Measurements from ENCODE around the gene AAMP. TPM values are rescaled to one million over a fixed set of nuclear protein-coding genes. Genes with fewer than 3 reads are reported as not detected.

AAMP gene
- total RNA-seq, 1 donor from 2014 or later = 67.6 TPM

DNA sequence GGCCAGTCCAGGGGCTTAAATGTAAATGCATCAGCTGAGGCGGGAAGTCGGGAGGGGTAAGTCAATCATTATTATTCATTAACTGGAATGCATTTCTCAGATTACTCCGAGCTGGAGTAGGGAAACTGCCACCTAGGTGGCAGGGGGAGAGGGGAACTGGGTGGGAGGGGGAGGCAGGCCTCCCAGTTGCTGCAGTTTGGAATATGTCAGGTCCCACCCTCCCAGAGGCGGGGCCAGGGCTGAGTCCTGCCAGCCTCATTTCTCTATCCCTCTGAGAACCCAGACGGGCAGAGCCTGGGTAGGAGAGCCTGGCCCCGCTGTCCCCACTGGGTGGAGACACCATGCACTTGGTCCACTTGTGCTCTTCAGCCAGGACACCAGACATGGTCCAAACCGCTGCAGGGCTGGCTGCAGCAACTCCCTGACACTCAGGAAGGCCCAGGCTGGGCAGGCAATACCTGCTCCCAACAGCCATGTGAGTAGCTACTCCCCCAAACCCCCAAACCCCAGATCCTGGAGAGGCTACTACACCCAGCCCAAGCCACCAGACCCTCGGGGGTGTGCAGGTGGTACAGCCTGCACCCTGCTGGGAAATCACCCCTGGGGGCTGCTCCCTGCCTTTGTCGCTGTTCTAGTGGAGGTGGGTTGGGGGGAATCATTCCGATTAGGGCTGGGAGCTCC is 9.1 kb downstream of the AAMP start, which contains the start of gene GPBAR1:
Gene GPBAR1, plus strand, starts transcription at position 274 of the 681 bp plus-strand sequence. CDS start 1,710 bp downstream, outside the sequence.
- Mint-ChIP-seq H3K27me3 (ENCODE audit: unreplicated experiment) (peaks cover 10% of the 10 kb centered on the region), H3K36me3 (ENCODE audit: low read depth, unreplicated experiment) (peaks cover 12% of the 10 kb centered on the region), H3K4me1 (ENCODE audit: unreplicated experiment) (peaks cover 40% of the 10 kb centered on the region), H3K9me3 (ENCODE audit: unreplicated experiment) (no peaks in the 10 kb centered on the region), H3K4me3 (ENCODE audit: unreplicated experiment) (peak within 1 kb of the TSS; percentile 71), H3K27ac (ENCODE audit: unreplicated experiment) (peak within 1 kb of the TSS; percentile 85)
- TF ChIP-seq, protein P1, sequence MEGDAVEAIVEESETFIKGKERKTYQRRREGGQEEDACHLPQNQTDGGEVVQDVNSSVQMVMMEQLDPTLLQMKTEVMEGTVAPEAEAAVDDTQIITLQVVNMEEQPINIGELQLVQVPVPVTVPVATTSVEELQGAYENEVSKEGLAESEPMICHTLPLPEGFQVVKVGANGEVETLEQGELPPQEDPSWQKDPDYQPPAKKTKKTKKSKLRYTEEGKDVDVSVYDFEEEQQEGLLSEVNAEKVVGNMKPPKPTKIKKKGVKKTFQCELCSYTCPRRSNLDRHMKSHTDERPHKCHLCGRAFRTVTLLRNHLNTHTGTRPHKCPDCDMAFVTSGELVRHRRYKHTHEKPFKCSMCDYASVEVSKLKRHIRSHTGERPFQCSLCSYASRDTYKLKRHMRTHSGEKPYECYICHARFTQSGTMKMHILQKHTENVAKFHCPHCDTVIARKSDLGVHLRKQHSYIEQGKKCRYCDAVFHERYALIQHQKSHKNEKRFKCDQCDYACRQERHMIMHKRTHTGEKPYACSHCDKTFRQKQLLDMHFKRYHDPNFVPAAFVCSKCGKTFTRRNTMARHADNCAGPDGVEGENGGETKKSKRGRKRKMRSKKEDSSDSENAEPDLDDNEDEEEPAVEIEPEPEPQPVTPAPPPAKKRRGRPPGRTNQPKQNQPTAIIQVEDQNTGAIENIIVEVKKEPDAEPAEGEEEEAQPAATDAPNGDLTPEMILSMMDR (IDR thresholded peaks at IDR 0.05; ENCODE audit: unreplicated experiment) = no peak
- DNase-seq (ENCODE audit: low spot score) = no peak

DNA sequence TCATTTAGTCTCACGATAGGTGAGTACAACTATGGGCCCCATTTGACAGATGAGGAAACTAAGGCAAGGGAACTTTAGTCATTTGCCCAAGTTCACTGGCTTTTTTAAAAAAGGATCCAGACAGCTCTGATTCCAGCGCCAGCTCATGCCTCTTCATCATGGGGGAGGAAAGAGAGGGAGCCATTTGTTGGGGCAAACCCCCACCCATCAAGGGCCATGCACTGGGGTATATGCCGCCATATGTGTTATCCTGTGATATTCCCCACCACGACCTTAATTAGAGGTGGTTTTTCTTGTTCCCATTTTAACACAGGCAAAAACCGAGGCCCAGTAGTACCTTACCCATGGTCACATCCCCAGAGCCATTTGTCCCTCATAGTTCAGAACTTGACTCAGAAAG is 9.8 kb downstream of the AAMP start:
- Mint-ChIP-seq H3K27ac (ENCODE audit: unreplicated experiment) (no peak overlapping the region), H3K27me3 (ENCODE audit: unreplicated experiment) (peaks cover 7% of the 10 kb centered on the region), H3K36me3 (ENCODE audit: low read depth, unreplicated experiment) (peaks cover 11% of the 10 kb centered on the region), H3K9me3 (ENCODE audit: unreplicated experiment) (no peaks in the 10 kb centered on the region), H3K4me1 (ENCODE audit: unreplicated experiment) (peaks cover 43% of the 10 kb centered on the region), H3K4me3 (ENCODE audit: unreplicated experiment) (no peak overlapping the region)
- TF ChIP-seq, protein P1 (IDR thresholded peaks at IDR 0.05; ENCODE audit: unreplicated experiment) = no peak
- no peak for DNase-seq (ENCODE audit: low spot score)

GRCh38 chr2:218259099-218259961 is 10.6 kb downstream of the AAMP start:
- DNase-seq (ENCODE audit: low spot score) = no peak
- Mint-ChIP-seq H3K9me3 (ENCODE audit: unreplicated experiment) (no peaks in the 10 kb centered on the region), H3K27ac (ENCODE audit: unreplicated experiment) (peak overlapping the region; percentile 75), H3K27me3 (ENCODE audit: unreplicated experiment) (peaks cover 7% of the 10 kb centered on the region), H3K4me3 (ENCODE audit: unreplicated experiment) (peak overlapping the region; percentile 71), H3K4me1 (ENCODE audit: unreplicated experiment) (peaks cover 43% of the 10 kb centered on the region), H3K36me3 (ENCODE audit: low read depth, unreplicated experiment) (peaks cover 17% of the 10 kb centered on the region)
- TF ChIP-seq, protein P1 (IDR thresholded peaks at IDR 0.05; ENCODE audit: unreplicated experiment) = no peak

DNA sequence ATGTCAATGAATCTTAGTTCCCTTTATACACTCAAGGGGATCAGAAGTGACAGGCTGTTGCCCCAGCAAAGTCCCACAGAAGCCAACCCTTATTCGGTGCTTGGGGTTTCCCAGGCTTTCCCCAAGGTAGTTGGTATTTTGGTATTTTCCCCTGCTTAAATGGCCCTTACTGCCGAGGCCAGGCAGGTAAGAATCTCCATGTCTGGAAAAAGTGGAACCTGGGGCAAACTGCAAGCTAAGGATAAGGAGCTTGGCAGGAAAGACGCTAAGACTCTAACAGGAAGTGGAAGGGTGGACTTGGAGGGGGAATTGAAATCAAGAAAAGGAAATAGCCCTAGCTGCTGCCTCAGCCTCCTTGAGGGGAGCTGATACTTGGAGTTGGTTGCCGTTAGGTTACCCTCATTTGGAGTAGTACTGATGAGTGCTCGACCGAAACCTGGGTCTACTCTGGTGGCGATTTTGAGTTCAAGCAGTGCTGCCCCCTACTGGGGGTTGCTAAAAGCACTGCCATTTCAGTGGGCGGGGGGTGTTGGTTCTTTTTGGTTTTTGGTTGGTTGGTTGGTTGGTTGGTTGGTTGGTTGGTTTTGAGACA is 12.5 kb downstream of the AAMP start:
- no peaks in the 10 kb centered on the region for H3K9me3 Mint-ChIP-seq (ENCODE audit: unreplicated experiment)
- peak overlapping the region; percentile 80 for H3K27ac Mint-ChIP-seq (ENCODE audit: unreplicated experiment)
- peak; percentile 59 for DNase-seq (ENCODE audit: low spot score)
- H3K27me3 Mint-ChIP-seq (ENCODE audit: unreplicated experiment) = peaks cover 10% of the 10 kb centered on the region
- peaks cover 29% of the 10 kb centered on the region for H3K36me3 Mint-ChIP-seq (ENCODE audit: low read depth, unreplicated experiment)
- peak overlapping the region; percentile 38 for H3K4me3 Mint-ChIP-seq (ENCODE audit: unreplicated experiment)
- H3K4me1 Mint-ChIP-seq (ENCODE audit: unreplicated experiment) = peaks cover 43% of the 10 kb centered on the region
- TF ChIP-seq, protein P1 (IDR thresholded peaks at IDR 0.05; ENCODE audit: unreplicated experiment) = peak; percentile 77

Data from endothelial cell (in vitro differentiated cells).